ENCODE measurements around the gene EIPR1.

DNA sequence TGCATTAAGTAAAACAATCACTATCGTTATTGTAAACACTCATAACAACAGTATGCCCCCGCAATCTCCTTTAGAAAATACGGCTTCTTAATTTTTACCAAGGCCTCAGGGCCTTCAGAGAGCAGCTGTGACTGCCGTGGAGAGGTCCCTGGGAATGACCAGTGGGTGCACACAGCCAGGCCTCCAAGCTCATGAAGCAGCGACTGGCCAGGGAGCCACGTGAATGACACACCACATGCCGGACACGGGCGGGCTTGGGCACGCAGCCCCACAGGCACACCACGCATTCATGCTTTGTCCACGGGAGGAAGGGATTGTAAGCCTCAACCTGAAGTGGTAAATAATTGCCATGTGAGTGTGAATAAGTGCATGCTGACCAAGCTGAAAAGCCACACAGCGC lies 121.0 kb downstream of the EIPR1 start:
- TF ChIP-seq, protein P1, sequence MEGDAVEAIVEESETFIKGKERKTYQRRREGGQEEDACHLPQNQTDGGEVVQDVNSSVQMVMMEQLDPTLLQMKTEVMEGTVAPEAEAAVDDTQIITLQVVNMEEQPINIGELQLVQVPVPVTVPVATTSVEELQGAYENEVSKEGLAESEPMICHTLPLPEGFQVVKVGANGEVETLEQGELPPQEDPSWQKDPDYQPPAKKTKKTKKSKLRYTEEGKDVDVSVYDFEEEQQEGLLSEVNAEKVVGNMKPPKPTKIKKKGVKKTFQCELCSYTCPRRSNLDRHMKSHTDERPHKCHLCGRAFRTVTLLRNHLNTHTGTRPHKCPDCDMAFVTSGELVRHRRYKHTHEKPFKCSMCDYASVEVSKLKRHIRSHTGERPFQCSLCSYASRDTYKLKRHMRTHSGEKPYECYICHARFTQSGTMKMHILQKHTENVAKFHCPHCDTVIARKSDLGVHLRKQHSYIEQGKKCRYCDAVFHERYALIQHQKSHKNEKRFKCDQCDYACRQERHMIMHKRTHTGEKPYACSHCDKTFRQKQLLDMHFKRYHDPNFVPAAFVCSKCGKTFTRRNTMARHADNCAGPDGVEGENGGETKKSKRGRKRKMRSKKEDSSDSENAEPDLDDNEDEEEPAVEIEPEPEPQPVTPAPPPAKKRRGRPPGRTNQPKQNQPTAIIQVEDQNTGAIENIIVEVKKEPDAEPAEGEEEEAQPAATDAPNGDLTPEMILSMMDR (conservative IDR thresholded peaks at IDR 0.05 in 1 of 2, IDR thresholded peaks at IDR 0.05 in 1 of 2; ENCODE audit: extremely low read depth in 1 of 2, insufficient read depth in 1 of 2, low read depth in 1 of 2, low read length in 2 of 2), result no peak
- TF ChIP-seq EZH2 (IDR thresholded peaks at IDR 0.05; ENCODE audit: borderline replicate concordance, low read length), result no peak

Data from mammary epithelial cell (primary cell).